ENCODE results near the gene ARID4A.
A peak's percentile ranks its signal among the peaks of the same experiment; 100 is the strongest.
"Not testable (repeated sequence)": the region's sequence is repeated elsewhere in the genome, so short reads cannot be mapped to it uniquely, and the experiment has no call there.

ARID4A gene

DNA sequence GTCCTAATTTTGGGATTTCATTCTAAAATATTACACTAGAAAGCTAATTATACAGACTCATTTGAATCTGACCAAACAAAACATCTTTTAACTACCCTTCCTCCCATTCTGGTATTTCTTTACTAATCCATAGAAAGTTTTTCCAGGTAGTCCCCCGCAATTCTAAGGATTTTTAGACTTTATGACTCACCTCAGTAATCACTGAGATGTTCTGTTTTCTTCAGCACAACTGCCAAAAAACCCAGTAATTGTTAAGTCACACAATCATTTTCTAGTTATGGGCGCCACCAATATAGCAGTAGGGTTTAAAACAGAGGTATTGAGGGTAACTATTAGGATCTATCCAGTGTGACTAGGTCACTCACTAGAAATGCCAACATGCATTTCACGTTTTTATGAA is 1.6 kb upstream of the ARID4A start:
- DNase-seq: no peak

DNA sequence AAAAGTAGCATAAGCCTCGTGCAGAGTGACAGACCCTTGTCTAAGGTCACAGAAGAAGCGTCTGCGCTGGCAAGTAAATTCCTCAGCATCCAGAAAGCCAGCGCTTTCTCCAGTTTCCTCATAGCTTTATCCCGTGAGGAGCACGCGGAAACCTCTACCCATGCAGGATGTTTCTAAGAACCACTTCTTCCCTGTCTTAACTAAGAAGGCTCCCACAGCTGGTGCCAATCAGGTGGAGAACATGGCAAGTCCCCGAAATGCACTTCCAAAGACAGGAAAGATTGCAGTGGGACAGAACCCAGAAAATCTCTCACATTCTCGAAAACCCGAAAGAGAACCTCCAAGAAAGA is 968 bp upstream of the ARID4A start:
- no peak for DNase-seq

DNA sequence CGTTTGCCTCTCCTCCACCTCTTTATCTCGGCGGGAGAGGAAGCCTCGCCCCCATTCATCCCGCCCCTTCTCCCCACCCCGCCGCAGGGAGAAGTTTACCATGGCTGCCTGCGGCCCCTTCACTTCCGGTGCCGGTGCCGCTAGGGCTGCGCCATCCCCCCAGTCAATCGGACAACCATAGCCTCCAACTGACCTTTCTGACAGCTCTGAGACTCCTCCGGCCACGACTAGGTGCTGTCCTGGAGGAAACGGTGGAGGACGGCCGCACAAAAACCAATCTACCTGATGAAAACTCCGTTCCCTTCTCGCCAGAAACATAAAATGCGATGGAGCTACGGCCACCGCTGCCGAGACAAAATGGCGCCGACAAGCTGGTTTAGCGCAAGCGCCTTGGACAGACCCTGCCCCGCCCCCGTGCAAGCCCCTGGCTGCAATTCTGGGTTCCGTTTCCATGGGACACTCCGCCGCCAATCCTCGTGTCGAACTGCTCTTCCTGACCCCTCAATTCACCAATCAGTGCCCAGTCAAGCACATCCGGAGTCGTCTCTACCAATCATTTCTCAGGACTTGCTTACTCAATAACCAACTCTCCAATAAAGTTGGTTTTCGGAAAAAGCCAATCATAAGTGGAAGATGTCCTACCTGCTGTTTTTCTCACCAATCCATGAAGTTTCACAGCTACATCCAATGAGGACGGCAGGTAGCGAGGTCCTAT is 436 bp upstream of the ARID4A start:
- DNase-seq: peak; percentile 99

DNA sequence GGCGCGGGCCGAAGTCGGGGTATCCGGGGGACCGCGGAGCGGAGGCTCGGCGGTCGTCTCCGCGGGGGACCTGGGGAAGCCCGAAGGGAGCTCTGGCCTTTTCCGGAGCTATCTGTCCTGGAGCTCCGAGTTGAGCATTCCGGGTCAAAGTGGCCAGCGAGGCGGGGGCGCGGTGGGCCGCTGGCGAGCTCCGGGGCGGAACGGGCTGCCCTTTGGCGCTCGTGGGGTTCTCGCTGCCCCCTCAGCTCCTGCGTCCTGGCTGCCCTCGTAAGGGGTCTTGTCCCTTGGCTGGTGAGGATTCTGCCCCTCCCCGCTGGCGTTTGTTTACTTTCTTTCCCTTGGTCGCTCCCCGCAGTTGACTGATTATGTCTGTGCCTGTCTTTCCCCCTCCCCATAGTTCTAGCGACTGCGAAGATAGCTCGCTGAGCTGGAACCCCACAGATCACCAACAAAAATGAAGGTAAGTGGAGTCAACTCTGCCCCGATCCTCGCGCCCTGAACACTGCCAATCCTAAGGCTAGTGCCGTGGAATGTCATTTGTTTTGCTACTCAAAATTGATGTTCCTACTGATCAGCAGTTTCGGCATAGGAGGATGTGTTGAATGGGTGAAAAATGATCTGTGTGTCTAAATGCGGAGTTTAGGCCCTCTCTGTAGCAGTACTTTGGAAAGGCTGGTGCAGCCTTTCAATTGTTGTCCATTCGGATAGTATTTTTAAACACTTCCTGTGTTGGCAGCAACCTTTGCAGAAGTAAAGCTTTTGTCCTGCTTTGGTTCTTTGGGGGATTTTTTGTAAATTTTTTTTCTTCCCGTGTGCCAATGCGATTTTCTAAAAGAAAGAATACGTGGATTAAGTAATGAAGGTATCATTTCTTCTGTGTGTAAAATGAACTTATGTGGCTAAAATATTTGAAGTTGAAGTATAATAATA is 1.3 kb downstream of the ARID4A start:
- DNase-seq: no peak

DNA sequence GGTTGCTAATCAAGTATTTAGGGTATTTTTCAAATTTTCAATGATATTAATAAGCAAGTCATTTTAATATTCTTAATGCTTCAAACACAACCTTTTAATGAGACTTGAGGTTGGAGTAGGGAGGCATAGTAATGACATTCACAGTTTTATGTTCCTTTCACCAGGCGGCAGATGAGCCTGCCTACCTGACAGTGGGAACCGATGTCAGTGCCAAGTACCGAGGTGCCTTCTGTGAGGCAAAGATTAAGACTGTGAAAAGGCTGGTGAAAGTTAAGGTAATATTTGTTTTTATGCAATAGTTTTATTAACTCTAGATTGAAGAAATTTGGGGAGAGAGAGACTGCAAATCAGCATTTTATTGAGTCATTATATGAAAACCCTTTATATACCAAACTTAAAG is 3.1 kb downstream of the ARID4A start:
- DNase-seq: no peak

DNA sequence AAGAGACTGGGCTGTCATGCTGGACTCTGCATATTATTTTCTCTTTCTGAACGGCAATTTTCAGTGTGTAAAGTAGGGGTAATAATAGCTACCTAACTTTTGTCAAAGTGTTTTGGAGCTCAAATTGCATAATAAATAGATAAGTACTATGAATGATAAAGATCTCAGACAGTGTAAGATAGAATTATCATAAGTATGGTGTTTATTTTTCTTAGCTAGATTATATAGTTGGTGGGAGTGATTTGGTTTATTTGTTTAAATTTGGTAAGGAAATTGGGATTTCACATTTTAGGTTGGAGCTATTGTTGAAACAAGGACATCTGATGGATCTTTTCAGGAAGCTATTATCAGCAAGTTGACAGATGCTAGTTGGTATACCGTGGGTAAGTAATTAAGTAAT is 7.4 kb downstream of the ARID4A start:
- DNase-seq: no peak

DNA sequence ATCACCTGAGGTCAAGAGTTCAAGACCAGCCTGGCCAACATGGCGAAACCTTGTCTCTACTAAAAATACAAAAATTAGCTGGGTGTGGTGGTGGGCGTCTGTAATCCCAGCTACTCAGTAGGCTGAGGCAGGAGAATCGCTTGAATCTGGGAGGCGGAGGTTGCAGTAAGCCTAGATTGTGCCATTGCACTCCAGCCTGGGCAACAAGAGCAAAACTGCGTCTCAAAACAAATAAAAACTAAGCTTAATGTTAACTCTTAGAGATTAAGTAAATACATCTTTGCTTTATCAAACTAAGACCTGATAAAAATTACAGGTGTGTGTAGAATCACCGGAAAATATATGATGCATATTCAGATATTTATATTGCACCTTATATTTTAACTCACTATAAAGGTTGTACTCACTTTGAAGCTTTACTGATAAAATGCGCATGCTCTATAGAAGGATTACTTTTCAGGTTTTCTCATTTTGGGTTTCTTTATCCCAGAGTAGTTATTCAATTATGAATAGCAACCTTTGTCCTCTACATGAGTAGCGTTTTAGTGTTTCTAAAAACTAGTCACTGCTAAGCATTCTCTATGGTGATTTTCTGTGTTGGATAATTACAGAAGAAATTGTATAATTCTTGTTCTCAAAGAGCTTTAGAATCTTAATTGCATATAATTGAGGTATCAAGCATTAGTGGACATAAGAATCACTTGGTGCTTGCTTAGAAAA is 9.4 kb downstream of the ARID4A start:
- DNase-seq: no peak

DNA sequence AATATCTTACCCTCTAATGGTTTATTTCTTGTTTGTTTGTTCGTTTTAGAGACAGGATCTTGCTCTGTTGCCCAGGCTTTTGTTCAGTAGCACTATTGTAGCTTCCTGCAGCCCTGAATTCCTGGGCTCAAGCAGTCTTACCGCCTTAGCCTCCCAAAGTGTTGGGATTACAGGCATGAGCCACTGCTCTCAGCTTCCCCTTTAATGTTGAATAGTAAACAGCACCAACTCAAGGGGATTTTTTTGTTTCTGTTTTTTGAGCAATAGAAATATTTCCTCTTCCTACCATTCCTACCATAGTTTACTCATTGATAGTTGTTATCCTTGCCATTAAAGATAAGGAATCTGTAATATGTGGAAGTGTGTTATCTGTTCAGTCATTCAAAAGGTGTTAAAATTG is 10.7 kb downstream of the ARID4A start:
- DNase-seq: no peak

DNA sequence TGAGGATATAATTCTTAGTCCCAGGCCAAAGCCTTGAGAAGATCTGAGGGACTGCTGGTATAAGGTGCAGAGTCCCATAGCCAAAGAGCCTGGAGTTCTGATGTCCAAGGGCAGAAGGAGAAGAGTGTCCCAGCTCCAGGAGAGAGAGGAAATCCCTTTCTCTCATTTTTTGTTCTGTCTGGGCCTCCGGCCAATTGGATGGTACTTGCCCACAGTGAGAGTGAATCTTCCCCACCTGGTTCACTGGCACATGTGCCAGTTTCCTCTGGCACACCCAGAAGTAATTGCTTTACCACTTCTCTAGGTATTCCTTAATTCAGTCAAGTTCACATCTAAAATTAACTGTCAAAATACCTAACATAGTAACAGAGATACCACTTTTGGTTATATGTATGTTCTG is 15.3 kb downstream of the ARID4A start:
- DNase-seq: no peak

DNA sequence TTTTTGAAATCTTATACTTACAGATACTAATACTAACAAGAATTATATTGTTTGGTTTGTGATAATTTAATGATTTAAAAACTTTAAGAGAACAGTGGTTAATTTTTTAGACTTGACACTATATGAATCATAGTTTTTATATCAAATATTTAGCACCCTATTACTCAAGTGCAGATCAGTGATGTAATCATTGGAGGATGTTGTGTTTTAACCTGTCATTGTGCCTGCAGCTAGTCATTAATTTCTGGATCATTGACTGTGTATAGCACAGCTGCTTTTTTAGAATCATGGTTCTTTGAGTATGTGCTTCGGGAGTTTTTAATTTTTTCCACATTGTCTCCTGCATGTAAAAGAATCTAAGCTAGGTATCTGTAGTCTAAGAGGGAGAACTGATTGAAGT is 17.3 kb downstream of the ARID4A start:
- DNase-seq: no peak

DNA sequence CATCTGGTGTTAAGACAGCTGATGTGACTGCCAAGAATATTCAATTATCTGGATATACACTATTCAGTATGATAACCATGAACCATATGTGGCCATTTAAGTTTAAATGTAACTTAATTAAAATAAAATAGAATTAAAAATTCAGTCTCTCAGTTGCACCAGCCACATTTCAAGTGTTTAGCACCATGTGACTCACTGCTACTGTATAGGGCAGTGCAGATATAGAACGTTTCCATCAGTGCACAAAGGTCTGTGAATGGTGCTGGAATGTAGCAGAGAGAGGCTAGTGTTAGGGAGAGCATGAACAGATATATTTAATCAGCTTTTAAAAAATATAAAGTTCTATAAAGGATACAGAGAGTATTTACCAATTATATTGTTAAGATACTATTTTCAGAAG is 28.7 kb downstream of the ARID4A start:
- no peak for DNase-seq

DNA sequence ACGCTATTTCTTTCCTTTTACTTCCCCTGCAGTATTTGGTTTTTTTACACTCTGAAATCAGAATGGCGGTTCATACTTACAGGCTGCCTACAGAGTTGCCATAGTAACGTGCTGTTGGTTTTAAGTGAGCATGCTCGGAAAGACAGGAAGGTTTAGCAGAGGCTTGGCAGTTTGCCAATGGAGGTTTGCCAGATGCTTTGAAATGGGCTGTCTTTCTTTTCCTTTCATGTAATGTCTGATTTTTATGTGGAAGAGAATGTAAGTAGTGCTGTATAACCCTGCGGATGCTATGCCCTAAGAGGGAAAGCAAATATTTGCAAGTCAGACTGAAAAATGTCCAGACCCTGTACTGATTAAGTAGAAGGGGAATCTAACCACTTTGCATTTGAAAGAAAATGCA is 32.8 kb downstream of the ARID4A start:
- DNase-seq: peak; percentile 96

DNA sequence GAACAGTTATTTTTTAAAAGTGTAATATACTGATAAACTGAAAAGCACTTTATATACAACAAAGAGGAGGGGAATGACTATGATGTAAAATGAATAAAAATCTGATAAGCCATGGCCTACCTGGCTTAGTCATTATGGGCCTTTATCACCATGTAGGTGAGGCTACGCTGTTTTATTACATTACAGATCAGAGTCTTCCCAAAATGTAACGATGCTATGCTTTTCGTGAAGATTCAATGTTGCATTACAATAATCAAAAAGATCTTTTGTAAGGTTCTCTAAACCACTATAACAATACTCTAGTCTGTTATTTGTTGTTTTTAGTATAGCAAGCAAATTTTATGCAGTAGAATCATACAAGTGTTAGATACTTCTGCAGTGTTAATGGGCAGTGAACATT is 34.2 kb downstream of the ARID4A start:
- DNase-seq: no peak

DNA sequence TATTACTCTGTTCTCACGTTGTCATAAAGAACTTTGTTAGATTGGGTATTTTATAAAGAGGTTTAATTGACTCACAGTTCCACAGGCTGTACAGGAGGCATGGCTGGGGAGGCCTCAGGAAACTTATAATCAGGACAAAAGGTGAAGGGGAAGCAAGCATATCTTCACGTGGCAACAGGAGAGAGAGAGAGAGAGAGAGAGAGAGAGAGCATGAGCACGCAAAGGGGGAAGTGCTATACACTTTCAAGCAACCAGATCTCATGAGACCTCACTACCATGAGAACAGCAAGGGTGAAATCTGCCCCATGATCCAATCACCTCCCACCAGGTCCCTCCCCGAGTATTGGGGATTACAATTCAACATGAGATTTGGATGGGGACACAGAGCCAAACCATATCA is 41.3 kb downstream of the ARID4A start:
- not testable (repeated sequence) for DNase-seq

DNA sequence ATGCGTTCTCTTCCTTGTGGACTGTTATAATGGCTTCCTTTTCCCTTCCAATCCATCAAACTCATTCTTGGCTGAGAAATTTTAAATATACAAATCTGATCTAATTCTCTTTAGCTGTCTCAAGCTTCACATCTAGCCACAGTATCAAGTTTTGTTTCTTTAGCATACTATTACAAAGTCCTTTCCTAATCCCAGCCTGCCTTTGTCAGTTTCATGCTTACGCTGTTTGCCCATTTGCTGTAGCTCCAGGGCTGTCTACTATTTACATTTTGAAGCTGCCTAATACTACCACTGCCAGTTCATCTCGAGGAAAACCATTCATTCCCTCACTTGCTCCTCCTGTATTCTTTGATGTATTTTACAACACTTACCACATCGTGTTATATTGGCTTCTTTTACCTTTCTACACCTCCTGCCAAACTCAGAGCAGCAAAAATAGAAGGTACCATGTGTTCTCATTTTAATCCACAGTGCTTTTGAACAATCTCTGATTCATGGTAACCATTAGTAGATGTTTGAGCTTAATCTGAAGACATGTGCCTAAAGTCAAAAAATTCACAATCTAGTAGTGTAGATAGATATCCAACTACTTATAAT is 42.9 kb downstream of the ARID4A start:
- DNase-seq: no peak

DNA sequence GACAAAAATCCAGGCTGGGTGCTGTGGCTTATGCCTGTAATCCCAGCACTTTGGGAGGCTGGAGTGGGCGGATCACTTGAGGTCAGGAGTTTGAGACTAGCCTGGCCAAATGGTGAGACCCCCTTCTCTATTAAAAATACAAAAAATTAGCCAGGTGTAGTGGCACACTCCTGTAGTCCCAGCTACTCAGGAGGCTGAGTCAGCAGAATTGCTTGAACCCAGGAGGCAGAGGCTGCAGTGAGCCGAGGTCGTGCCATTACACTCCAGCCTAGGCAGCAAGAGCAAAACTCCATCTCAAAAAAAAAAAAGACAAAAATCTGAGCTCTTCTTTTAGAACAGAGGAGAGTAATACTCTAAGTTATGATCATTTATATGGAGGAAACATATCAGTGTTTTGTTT is 45.2 kb downstream of the ARID4A start:
- DNase-seq: not testable (repeated sequence)

DNA sequence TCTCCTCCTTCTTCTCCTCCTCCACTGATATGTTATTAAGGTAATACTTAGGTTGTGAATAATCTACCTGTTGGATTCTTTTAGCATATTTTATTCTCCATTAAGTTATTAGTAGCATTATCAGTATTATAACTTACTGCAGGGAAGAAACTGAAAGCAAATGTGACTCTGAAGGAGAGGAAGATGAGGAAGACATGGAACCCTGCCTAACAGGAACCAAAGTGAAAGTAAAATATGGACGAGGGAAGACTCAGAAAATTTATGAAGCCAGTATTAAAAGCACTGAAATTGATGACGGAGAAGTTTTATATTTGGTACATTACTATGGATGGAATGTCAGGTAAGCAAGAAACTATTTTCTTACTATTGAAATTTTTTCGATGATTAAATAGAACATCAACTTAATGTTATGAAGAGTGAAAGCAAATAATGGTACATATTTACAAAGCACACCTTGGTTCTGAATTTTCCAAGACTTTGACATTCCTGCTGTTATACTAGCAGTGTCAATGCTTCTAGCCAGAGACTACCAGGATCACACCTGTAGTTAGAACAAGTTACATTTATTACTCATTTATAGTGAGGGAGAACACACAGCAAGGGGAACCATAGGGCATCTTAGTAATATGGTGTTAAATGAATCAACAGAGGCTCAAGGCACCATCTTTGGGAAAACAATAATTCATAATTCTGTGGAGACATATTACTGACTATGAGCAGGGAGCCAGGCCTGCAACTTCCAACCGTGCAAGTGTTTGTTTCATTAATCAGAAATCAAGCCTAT is 55.4 kb downstream of the ARID4A start:
- DNase-seq: peak; percentile 20

DNA sequence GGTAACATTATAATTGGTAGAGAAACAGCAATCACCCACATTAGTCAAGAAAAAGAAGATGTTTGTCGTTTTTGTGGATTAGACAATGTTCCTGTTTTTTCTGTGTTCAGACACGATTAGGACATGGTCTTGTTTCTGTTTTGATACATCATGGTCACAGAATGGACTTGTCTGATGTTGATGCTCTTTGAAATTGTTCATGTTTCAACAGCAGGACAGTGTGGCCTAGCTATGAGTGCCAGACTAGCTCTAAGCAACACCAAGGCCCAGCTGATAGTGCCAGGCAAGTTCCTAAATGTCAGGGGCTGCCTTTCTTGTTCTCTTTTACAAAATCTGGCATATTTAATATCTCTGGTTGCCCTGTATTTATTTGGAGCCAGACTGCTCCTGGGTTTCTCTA is 56.5 kb downstream of the ARID4A start:
- no peak for DNase-seq

DNA sequence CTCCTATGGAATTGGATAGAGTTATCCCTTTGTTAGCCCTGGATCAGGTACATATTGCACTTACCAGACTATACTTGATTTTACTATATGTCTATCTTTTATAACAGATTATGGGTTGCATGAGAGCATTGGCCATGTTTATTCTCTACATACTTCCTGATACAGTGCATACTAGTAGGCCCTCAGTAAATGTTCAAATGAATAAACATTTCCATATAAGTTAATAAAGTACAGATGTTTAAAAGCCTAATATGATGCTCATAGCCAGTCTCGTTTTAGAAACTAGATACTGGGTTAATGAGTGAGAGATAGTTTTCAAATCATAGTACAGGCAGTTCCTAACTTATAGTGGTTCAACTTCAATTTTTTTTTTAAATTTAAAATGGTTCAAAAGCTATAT is 57.9 kb downstream of the ARID4A start:
- no peak for DNase-seq

DNA sequence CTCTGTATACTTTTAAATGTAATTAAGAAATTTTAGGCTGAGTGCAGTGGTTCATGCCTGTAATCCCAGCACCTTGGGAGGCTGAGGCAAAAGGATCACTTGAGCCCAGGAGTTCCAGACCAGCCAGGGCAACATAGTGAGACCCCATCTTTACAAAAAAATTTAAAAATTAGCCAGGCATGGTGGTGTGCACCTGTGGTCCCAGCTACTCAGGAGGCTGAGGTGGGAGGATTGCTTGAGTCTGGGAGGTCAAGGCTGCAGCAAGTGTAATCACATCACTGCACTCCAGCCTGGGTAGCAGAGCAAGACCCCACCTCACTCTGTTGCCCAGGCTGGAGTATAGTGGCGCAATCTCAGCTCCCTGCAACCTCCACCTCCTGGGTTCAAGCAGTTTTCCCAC is 63.9 kb downstream of the ARID4A start:
- DNase-seq: not testable (repeated sequence)

DNA sequence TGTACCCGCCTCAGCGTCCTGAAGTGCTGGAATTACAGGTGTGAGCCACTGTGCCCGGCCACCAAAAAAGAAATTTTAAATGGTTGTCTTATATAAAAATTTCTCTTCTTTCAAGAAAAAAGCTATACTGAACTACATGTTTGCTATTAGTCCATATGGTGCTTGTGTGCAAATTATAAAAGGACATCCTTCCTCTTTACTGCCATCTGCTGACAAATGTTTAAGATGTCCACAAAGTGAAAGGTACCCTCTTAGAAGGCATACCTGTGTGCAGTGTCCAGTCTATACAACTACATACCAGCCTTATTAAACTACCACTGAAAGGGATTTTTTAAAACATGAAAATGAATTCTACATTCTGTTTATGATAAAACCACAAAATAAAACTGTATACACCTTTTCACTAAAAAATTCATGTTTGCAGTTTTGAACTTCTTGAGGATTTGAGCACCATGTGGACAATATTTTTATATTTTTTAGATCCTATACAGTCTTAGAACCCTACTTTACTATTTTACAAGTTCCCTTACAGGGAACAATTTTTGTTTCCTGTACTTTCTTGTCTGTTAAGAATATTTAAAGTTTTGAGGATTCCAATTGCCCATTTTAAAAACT is 64.5 kb downstream of the ARID4A start:
- peak; percentile 49 for DNase-seq

DNA sequence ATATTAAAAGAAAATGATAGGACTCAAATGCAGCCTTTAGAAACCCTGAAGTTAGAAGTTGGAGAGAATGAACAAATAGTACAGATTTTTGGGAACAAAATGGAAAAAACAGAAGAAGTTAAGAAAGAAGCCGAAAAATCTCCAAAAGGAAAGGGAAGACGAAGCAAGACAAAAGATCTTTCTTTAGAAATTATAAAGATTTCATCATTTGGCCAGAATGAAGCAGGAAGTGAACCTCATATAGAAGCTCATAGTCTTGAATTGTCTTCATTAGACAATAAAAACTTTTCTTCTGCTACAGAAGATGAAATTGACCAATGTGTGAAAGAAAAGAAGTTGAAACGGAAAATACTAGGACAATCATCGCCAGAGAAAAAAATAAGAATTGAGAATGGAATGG is 66.0 kb downstream of the ARID4A start:
- no peak for DNase-seq
